Thyroid gland (tissue), 4 donors: ENCODE data around the gene THBD.

Source experiments
- POLR2A ChIP-seq, 2 donors: fragments of 450-650 bp; IDR thresholded peaks; one replicate each; pipeline ENCODE4 v1.6.1; 2017; ENCODE audit warnings: antibody characterized with exemption in 2 of 2, mild to moderate bottlenecking in 2 of 2, moderate library complexity in 1 of 2
- TF ChIP-seq, protein P1 (sequence below), 6 experiments: fragments of 200-600 bp in 3 of 6; fragments of 450-650 bp in 3 of 6; sonication (generic) in 3 of 6; IDR thresholded peaks; one replicate each; pipeline ENCODE4 v1.5.1; 2016 to 2019; ENCODE audit warnings: antibody characterized with exemption in 6 of 6, mild to moderate bottlenecking in 2 of 6, inconsistent platforms in 1 of 6, moderate library complexity in 1 of 6

DNA sequence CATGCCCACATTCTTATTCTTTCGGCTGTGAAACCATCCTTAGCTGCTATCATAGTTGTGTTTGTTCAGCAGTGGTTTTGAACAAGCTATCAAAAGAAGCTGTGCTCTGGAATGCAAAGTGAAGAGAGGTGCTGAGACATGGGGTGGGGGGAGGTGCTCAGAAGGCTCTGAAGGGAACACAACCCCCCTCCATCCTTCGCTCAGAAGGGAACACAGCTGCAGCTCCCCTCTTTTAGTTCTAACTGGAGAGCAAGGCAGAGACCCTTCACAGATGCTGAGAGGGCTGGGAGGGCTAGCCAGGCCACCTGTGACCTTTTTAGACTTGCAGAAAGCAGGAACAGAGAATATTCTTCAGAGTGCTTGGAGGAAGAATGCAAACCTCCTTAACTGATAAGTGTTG is 32.0 kb downstream of the THBD start:
- TF ChIP-seq POLR2A (IDR thresholded peaks at IDR 0.05), result no peak
- TF ChIP-seq, protein P1, sequence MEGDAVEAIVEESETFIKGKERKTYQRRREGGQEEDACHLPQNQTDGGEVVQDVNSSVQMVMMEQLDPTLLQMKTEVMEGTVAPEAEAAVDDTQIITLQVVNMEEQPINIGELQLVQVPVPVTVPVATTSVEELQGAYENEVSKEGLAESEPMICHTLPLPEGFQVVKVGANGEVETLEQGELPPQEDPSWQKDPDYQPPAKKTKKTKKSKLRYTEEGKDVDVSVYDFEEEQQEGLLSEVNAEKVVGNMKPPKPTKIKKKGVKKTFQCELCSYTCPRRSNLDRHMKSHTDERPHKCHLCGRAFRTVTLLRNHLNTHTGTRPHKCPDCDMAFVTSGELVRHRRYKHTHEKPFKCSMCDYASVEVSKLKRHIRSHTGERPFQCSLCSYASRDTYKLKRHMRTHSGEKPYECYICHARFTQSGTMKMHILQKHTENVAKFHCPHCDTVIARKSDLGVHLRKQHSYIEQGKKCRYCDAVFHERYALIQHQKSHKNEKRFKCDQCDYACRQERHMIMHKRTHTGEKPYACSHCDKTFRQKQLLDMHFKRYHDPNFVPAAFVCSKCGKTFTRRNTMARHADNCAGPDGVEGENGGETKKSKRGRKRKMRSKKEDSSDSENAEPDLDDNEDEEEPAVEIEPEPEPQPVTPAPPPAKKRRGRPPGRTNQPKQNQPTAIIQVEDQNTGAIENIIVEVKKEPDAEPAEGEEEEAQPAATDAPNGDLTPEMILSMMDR (IDR thresholded peaks at IDR 0.05), result no peak
